ENCODE results near the gene CSH2.

The CSH2 gene

DNA sequence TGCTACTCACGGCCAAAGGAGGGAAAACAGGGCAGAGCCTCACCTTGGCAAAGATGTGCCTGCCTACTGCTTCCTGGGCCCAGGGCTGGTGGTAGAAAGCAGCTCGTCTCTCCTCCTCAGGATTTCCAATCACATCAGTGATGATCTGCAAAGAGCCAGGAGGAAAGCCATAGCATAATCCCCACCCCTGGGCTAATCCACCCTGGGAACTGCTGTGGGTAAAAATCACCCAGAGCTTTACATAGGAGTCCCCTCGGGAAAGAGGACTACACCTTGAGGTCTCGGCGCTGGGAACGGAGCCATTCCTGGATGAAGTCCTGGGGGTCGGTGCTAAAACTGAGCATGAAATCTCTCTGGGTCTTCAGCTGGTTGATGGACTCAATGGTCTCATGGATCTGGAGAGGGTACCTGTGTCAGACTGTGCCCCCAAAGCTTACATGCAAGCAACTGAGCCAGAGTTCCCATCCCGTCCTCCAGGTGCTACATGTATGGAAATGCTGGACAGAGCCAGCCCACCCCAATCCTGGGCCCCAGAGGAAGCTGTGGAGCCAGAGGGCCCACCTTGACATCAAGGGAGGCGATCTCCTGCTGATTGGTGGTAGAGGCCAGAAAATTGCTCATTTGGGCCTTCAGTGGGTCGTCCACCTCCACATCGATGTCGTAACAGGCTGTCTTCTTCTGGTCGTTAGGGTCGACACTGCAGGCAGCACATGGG lies 40.3 kb downstream of the CSH2 start:
- DNase-seq = no peak

DNA sequence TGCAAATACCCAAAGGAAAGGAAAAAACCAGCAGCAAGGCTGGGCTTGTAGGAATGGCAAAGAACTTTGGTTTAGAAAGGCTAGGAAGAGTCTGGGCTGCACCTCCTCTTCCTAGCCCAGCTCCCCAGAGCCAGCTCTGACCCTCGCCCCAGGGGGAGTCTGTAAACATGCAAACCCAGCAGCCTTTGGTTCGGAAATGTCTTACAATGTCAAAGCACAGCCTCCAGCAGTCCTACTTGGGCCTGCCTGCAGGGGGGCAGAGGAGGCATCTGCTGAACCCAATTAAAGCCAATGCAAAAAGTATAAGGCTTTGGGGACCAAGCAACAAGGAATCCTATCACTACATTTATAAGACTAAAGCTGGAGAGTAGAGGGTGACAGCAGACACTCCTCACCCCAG lies 41.0 kb downstream of the CSH2 start:
- no peak for DNase-seq

DNA sequence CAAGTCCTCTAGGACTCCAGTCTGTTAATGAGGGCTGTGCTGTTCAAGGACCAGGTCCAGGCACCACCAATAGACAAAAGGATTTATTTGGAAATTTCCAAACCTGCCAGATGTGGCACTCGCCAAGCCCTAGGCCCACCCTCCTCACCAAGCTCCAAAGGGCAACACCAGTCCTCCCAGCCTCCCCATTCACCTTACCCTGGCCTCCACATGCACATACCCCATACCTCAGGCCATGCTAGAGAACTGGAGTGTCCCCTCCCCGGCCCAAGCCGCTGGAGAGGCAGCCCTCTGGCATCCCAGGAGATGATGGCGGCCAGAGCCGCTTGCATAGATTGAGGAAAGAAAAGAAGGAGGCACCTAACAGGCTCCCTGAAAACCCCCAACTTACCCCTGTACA lies 41.5 kb downstream of the CSH2 start:
- DNase-seq = no peak

DNA sequence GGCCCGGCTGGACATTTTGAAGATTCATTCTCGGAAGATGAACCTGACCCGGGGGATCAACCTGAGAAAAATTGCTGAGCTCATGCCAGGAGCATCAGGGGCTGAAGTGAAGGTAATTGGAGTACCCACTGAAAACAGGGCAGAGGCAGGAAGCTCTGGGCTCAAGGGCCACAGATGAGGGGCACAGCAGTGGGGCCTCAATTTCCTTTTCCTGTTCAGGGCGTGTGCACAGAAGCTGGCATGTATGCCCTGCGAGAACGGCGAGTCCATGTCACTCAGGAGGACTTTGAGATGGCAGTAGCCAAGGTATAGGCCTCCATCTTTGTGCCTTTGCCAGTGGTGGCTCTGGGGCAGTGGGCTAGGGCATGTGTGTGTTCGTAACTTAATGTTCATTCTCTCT lies 42.0 kb downstream of the CSH2 start:
- DNase-seq = no peak

DNA sequence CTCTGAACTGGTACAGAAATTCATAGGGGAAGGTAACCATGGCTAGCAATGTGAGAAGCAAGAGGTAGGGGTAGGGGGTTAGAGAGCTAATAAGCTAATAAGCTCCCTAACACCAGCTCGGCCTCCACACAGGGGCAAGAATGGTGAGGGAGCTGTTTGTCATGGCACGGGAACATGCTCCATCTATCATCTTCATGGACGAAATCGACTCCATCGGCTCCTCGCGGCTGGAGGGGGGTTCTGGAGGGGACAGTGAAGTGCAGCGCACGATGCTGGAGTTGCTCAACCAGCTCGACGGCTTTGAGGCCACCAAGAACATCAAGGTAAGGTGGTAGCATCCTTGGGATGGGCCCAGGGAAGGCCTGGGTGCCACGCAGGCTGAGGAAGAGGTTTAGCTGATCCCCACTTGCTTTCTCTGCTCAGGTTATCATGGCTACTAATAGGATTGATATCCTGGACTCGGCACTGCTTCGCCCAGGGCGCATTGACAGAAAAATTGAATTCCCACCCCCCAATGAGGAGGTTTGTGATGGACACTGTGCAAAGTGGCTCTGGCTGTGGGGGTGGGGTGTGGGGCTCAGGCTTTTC lies 42.5 kb downstream of the CSH2 start:
- no peak for DNase-seq

DNA sequence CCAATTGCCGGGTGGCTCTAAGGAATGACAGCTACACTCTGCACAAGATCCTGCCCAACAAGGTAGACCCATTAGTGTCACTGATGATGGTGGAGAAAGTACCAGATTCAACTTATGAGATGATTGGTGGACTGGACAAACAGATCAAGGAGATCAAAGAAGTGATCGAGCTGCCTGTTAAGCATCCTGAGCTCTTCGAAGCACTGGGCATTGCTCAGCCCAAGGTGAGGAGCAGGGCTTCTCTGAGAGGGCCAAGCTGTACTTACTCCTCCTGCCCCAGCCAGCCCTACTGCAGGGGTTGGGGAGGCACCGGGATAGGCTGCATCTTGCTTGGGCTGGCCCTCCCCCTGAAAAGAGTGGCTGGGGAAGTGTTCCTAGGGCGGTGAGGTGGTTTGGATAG lies 43.2 kb downstream of the CSH2 start:
- DNase-seq = no peak

DNA sequence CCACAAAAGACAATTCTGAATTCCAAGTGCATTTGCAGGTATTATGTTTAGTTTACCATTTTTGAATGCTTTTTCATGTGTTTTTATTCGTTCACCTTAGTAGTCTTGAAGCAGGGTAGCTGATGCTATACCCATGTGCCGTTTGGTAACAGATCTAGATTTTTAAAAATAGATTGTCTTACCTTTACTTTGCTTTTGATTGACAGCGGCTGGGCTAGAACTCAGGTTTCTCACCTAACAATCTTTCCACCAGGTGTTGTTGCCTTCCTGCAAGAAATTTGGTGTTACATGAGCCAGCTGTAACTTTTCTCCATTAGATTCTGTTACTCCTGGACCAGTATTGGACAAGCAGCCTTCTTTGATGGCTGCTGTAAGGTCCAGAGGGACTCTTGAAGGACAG lies 44.5 kb downstream of the CSH2 start:
- no peak for DNase-seq

DNA sequence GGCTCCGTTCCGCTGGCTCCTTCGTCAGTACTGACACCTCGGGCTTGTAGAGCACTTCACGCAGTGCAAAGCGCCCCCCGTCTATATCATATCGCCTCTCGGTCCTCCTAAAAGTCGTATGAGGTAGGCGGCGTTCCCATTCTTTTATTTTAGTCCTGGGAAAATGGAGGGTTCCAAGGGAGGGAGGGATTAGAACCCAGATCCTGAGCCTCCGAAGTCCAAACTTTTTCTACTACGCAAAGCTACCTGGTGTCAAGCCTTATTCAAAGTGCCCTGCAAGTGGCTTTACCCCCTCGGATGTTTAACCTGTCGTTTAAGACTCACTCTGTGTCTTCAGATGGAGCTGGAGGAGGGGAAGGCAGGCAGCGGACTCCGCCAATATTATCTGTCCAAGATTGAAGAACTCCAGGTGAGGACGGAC lies 45.7 kb downstream of the CSH2 start:
- DNase-seq = no peak

DNA sequence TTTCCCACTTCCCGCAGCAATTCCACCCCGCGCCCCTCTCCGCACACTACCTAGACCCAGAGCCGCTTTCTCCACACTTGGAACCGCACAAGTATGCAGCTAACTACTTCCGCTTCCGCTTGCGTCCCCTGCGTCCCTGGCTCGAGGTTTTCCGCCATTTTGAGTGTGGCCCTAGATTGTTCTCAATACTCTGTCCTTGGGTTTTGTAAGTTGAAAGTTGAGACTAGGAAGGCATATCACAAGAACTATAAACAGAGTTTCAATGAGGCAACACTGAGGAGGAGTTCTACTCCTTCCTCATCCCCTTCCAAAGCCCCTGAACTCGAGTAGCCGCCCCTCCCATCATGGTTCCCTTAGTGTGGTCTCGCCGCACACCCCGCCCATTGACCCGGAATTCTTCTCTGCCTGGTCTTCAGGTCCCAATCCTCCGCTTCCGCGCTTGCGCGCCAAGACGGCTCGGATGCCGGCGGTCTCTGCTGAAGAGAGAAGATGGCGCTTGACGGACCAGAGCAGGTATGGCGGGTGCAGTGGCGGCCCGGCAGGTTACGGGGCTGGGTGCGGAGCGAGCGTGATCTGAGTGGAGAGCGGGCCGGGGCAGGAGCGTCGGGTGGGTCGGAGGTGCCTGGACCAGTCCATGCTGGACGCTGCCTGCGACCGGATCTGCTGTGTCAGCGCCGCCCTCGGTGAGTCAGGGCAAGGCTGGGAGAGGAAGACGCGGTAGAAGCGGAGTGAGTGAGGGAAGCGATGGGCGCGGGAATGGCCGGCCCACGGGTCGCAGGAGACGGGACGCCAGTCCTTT lies 46.3 kb downstream of the CSH2 start, which contains the start of the genes FTSJ3 and PSMC5:
Gene FTSJ3 (minus strand): TSS at position 662 of the 799 bp plus-strand sequence. CDS start 761 bp downstream, outside the sequence.
Gene PSMC5 (plus strand): TSS at position 430 of the 799 bp plus-strand sequence. CDS start 60 bp downstream, at position 490.
- DNase-seq = peak; percentile 77

DNA sequence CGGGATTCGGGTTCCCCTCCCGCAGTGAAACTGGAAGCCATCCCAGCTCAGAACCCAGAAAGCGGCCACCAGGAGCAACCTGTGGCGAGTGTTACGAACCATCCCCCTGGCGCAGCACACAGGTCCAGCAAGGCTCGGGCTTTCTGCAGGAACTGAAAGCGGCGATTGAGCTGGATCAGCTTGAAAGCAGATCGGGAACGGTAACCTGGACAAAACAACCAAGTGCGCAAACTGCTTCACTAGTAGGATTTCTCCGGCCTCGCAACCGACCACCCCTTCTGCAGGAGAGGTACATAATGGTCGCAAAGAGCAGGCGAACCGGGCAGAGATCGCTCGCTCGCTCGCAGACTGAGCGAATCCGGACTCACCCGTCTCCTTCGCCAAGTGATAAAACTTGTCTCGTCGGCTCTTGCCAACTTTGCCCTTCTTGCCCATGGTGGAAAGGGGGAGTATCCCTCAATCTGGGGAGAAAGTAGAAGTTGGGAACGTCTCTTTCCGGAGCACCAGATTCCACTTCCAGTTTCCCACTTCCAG lies 46.9 kb downstream of the CSH2 start:
- no peak for DNase-seq

DNA sequence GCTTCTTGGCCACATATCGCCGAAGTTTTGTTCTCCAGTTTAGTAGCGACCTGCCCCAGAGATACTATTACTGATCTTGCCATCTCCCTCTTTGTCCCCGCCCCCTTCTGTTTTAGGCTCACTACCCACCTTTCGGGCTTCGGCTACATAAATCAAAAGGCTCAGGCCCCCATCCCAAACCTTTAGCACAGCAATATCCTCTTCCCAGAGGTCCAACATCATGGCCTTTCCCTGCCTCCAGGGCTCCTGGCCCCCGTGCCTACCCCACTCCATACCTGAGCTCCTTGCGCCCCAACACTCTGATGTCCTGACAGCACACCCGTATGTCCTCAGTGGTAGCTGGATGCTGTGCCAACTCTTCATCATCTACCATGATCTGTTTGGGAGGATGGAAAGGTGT lies 49.1 kb downstream of the CSH2 start:
- no peak for DNase-seq

DNA sequence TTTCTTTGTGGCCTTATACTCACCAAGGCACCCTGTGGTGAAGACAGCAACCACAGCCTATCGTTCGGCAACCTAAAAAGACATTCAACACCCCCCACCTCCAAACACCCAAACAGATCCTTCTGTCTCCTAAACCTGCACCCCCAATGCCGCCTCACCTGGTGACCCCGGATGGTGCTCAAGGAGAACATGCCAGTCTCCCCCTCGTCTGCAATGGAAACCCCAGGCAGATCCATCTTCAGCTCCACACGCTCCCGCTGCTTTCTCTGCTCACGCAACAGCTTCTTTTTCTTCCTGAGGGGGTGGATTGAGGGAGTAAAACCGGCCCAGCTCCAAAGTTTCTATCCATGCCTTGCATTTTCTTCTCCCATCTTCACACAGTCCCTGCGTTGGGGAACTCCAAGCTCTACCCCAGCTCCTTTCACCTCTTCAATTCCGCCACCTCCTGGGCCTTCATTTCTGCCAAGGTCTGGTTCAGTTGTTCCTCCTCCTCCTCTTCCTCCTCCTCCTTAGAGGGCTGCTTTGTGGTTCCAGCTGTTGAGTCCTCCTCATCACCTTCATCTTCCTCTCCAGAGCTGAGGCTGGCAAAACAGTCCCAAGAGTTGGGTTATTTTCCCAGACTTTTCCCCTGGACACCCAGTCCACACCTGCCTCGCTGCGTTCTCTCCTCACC lies 49.7 kb downstream of the CSH2 start:
- DNase-seq = no peak

DNA sequence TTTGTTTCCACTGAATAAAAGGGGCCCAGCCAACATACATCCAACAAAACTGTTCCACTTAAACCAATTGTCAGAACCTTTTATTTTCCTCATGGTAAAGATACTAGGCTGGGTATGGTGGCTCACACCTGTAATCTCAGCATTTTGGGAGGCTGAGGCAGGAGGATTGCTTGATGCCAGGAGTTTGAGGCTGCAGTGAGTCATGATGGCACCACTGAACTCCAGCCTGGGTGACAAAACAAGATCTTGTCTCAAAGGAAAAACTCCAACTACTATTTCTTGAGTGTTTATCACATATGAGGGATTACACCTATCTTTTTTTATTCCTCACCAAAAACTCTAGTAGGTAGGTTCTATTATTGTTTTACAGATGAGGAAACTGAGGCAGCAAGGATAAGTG lies 50.9 kb downstream of the CSH2 start:
- no peak for DNase-seq

All from DMS79 (cell line).